Mesodermal cell (in vitro differentiated cells): ENCODE data around the gene CREB1. TPM values are rescaled to one million over a fixed set of nuclear protein-coding genes. Genes with fewer than 3 reads are reported as not detected.

Source experiments
- H3K27ac ChIP-seq: 2 replicates; pipeline ENCODE4 v1.7.0; 2013; ENCODE audit warnings: mild to moderate bottlenecking, low read depth, low read length, moderate library complexity; ENCODE audit not compliant: severe bottlenecking
- H3K36me3 ChIP-seq: 2 replicates; pipeline ENCODE4 v1.7.1; 2013; ENCODE audit warnings: mild to moderate bottlenecking, low read length, moderate library complexity; ENCODE audit not compliant: control insufficient read depth, insufficient read depth
- H3K4me1 ChIP-seq: one replicate; pipeline ENCODE4 v1.7.1; 2013; ENCODE audit warnings: mild to moderate bottlenecking, low read length; ENCODE audit not compliant: insufficient read depth, control insufficient read depth, poor library complexity, severe bottlenecking
- H3K4me3 ChIP-seq: 2 replicates; pipeline ENCODE4 v1.7.0; 2013; ENCODE audit warnings: low read length, control low read depth, mild to moderate bottlenecking; ENCODE audit not compliant: insufficient read depth, poor library complexity, severe bottlenecking; ENCODE audit errors: extremely low read depth
- H3K9me3 ChIP-seq: 2 replicates; pipeline ENCODE4 v1.7.1; 2013; ENCODE audit warnings: mild to moderate bottlenecking, low read length, moderate library complexity; ENCODE audit not compliant: control insufficient read depth
- WGBS, 2 experiments: methylation state at CpG; one replicate each; pipeline ENCODE4 v1.1.5; 2013; ENCODE audit warnings: missing lambda C conversion rate in 2 of 2; ENCODE audit not compliant: insufficient coverage in 2 of 2; 5-methylcytosine and 5-hydroxymethylcytosine counted together
- polyA plus RNA-seq, 2 experiments: library from polyadenylated mRNA; stranded (reverse); fragments of 50-300 nt; gene quantifications; one replicate each; pipeline ENCODE4 v1.2.3, GENCODE V29; 2013

CREB1 gene
- polyA plus RNA-seq (2013, experiment 1 of 2) = 53.2 TPM
- polyA plus RNA-seq (2013, experiment 2 of 2) = 51.2 TPM

DNA sequence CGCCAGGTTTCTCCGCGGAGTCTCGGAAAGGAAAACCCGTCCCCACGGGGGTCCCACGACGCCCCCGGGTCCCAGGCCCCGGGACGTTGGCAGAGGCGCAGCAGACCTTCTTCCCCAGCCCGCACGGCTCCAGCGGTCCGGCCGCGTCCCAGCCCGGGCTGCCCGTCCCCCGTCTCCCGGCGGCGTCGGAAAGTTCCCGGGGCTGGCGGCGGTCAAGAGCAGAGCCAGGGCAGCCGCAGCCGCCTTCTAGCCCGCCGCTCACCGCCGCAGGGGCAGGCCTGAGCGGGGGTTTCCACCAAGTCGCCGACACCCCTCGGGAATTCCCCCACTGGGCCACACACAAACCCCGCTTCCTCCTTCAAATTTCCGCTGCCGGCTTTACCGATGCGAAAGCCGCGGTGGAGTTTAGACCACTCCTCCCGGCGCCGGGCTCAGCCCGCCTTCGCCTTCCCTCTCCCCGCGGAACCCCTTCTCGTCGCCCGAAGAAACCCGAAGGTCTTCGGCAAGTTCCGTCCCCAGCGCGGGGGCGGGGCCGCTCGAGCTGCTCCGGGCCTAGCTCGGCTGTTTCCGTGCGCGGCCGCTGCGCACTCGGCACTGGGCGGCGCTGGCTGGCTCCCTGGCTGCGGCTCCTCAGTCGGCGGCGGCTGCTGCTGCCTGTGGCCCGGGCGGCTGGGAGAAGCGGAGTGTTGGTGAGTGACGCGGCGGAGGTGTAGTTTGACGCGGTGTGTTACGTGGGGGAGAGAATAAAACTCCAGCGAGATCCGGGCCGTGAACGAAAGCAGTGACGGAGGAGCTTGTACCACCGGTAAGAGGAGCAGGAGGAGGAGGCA is at the start of gene CREB1:
CREB1 (plus strand) TSS at position 633 of the 830 bp plus-strand sequence. CDS start 25,674 bp downstream, outside the sequence.
- H3K27ac ChIP-seq = peak within 1 kb of the TSS; percentile 99
- H3K9me3 ChIP-seq = no peaks in the 10 kb centered on the region
- WGBS, 2 experiments = 0% methylated on average over 56 to 73 of the region's 92 CpGs
- H3K4me1 ChIP-seq = peaks cover 14% of the 10 kb centered on the region
- peak within 1 kb of the TSS; percentile 74 for H3K4me3 ChIP-seq
- H3K36me3 ChIP-seq = peaks cover 20% of the 10 kb centered on the region

DNA sequence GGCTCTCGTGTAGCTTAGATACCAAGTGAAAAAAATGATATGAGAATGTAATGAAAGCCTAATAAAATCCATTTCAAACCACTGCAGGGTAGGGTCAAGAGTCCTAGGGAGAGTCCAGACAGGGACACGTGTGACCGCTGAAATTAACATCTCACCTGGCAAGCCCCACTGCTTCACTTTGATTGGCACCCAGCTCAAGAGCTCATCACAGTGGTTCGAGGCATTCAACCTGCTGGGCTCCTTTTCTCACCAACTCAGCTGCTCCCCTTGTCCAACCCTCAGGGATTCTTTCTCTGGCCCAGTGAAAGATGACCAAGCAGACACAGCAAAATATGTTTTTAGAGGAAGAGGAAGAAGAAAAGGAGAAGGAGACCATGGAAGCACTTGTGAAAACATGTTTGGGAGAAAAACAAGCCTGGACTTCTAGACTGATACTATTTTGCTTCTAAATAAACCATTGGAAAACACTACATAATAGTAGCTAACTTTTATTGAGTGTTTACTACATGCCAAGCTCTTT is 49.2 kb upstream of the CREB1 start:
- Histone ChIP-seq H3K27ac (no peak overlapping the region), H3K4me1 (peaks cover 31% of the 10 kb centered on the region), H3K4me3 (no peak overlapping the region), H3K36me3 (no peaks in the 10 kb centered on the region), H3K9me3 (no peaks in the 10 kb centered on the region)
- WGBS, 2 experiments = 92 to 100% methylated on average over 2 to 3 of the region's 4 CpGs

DNA sequence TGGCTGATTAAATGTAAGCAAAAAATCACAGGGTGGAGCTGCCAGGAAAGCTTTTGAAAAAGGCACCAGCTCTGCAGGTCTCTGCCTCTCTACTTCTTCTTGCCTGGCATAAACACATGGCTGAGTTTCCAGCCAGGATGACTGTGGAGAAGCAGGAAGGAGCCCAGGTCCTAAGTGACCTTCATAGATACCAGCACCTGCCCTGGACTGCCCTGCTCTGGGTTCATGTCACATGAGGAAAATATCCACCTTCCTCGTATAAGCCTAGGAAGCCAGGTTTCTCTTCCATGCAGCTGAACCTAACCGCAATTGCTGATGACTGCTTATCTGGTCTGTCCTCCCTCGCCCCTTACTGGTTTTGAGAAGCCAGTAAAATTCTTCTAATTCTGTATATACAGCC is 47.8 kb upstream of the CREB1 start:
- peaks cover 31% of the 10 kb centered on the region for H3K4me1 ChIP-seq
- H3K9me3 ChIP-seq = no peaks in the 10 kb centered on the region
- no peaks in the 10 kb centered on the region for H3K36me3 ChIP-seq
- 83% methylated on average over 1 to 3 of the region's 3 CpGs for WGBS, 2 experiments
- no peak overlapping the region for H3K27ac ChIP-seq
- no peak overlapping the region for H3K4me3 ChIP-seq

DNA sequence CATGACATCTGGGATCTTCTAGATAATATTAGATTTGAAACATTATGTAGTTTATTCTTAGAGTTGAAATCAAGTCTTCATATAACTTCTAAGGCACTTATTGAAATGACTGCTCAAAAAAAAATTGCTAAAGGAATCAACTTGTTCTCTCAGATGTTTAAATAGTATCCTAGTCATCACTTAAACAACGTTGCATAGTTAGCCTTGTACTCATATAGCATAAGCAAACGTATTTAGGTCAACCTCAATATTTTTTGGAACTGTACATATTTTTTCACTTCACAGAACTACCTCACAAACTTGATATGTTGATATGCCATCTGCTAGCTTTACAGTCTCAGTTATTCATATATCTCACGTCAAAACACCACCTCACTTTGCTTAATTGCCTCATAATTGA is 47.1 kb upstream of the CREB1 start:
- no peaks in the 10 kb centered on the region for H3K9me3 ChIP-seq
- no peaks in the 10 kb centered on the region for H3K36me3 ChIP-seq
- no peak overlapping the region for H3K27ac ChIP-seq
- 91 to 93% methylated on average over 2 of the region's 3 CpGs for WGBS, 2 experiments
- H3K4me3 ChIP-seq = no peak overlapping the region
- peaks cover 35% of the 10 kb centered on the region for H3K4me1 ChIP-seq

DNA sequence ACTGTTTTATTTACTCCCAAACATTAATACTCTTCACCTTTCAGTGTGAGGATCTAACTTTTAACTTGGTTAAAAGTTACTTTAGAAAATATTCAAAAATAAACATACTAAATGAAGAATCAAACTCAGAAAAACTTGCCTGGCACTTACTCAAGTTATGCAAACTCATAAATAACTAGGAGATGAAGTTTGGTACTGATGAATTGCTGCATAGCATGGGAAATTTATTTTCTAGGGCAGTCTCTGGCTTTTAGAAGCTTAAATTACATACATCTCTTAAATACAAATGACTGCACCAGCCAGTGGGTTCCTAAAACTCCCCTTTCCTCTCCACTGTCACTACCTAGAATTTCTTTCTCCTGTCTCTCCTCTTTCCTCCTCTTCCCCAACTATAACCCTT is 46.7 kb upstream of the CREB1 start:
- Histone ChIP-seq H3K9me3 (no peaks in the 10 kb centered on the region), H3K4me3 (no peak overlapping the region), H3K4me1 (peaks cover 35% of the 10 kb centered on the region), H3K36me3 (no peaks in the 10 kb centered on the region), H3K27ac (no peak overlapping the region)

DNA sequence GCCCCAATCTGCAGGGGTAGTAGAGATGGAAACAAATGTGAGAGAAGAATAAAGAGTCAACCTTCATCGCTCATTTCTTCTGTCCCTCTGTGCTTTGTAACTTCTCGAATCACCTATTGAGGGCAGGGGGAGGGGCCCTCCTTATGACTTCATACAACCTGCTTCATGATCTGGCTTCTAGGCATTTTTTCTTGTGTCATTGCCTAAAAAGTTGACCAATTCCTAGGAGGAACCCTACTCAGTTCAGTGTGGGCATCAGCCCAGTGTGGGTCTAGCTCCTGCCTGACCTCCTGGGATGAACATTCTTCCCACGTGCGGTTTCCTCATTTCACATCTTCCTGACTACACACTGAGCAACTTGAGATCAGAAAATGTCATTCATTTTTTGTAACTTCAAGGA is 46.3 kb upstream of the CREB1 start:
- no peak overlapping the region for H3K4me3 ChIP-seq
- H3K4me1 ChIP-seq = peaks cover 36% of the 10 kb centered on the region
- H3K27ac ChIP-seq = no peak overlapping the region
- no peaks in the 10 kb centered on the region for H3K9me3 ChIP-seq
- 92 to 100% methylated on average over 2 to 4 of the region's 4 CpGs for WGBS, 2 experiments
- H3K36me3 ChIP-seq = no peaks in the 10 kb centered on the region

DNA sequence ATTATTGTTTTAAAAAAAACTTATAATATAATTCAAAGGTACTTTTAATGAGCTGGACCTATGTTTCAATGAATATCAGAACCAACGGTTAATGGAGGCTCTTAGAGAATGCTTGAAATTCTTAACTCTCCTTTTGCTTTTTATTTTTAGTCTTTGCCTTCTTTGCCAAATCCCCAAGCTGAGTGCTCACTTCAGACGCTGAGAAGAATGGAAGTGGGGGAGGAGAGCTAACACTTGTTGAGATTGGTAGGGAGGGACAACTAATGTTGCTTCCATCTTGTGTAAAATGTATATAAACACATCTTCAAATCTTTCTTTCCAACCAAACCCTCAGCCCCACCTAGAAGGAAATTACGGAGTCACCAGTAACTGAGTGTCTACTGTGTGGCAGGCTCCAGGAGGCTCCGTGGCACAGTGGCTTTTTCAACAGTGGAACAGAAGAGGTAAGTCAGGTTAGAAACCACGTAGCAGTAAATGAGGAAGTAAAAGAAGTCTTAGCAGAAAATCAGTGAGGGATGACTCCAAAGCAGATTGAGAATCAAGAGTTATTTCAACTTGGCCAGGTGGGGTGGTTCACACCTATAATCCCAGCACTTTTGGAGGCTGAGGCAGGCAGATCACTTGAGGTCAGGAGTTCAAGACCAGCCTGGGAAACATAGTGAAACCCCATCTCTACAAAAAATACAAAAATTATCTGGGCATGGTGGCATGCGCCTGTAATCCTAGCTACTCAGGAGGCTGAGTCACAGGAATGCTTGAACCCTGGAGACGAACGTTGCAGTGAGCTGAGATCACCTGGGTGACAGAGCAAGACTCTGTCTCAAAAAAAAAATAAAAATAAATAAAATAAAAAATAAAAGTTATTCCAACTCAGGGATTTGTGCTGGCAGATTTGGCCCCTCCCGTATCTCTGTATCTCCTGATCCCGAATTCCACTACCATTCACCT is 45.0 kb upstream of the CREB1 start:
- H3K4me3 ChIP-seq = no peak overlapping the region
- H3K9me3 ChIP-seq = no peaks in the 10 kb centered on the region
- H3K27ac ChIP-seq = no peak overlapping the region
- H3K4me1 ChIP-seq = peaks cover 32% of the 10 kb centered on the region
- 96 to 100% methylated on average over 3 to 8 of the region's 10 CpGs for WGBS, 2 experiments
- H3K36me3 ChIP-seq = no peaks in the 10 kb centered on the region

DNA sequence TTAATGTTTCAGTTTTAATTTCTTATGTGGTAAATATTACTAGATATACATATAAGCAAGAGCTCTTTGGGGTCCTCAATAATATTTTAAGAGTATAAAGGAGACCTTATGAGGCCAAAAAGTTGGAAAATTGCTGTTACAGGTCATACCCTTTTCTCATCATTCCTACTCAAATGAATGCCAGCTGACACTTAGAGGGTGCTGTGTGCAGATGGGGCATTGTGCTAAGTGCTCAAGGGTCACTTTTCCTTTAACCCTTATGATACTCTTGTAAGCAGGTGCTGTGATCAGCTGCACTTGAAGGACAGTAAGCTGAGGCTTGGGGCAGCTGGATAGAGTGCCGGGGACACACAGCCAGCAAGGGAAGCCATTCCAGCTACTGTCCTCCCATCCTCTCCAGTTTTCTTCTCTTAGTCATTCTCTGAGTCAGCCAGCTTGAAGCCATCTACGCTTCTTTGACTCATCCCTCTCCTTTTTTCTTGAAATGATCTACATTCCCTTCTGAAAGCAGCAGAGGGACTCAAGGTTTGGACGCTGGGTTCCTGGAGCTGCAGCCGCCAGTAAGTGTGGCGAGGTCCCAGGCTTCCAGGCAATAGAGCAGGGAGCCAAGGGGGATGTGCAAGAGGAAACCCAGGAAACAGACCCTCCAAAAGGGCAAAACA is 42.0 kb upstream of the CREB1 start:
- peak overlapping the region; percentile 57 for H3K27ac ChIP-seq
- H3K4me1 ChIP-seq = peaks cover 23% of the 10 kb centered on the region
- H3K36me3 ChIP-seq = no peaks in the 10 kb centered on the region
- 46 to 60% methylated on average over 2 to 5 of the region's 5 CpGs for WGBS, 2 experiments
- H3K9me3 ChIP-seq = no peaks in the 10 kb centered on the region
- H3K4me3 ChIP-seq = no peak overlapping the region

DNA sequence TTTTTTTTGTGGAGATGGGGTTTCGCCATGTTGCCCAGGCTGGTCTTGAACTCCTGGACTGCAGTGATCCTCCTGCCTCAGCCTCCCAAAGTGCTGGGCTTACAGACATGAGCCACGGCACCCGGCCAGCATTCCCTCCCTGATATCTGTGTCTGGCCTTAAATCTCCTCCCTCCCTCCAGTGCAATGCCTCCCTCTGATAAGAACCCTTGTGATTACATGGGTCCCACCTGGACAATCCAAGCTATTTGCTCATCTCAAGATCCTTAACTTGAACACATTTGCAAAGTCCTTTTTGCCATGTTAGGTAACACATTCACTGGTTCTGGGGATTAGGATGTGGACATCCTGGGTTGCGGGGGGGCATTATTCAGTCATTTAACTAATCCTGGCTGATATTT is 40.5 kb upstream of the CREB1 start:
- Histone ChIP-seq H3K36me3 (no peaks in the 10 kb centered on the region), H3K9me3 (no peaks in the 10 kb centered on the region), H3K27ac (no peak overlapping the region), H3K4me3 (no peak overlapping the region), H3K4me1 (peaks cover 18% of the 10 kb centered on the region)
- 92 to 100% methylated on average over 2 of the region's 4 CpGs for WGBS, 2 experiments

DNA sequence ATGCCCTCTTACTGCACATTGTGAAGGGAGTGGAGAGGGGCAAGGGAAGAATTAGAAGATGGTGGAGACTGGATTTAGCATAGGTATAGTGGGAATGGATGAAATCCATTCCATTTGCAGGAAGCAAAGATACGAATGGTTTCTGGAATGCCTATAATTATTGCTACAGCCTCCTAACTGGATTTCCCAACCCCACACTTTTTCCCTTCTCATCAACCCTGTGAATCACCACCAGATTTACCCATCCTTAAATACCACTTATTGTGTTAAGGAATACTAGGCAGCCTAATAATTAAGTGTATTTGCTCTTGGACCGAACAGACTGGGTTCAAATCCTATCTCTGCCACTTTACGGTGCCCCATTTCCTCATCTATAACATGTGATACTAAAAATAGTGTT is 39.3 kb upstream of the CREB1 start:
- Histone ChIP-seq H3K27ac (no peak overlapping the region), H3K36me3 (no peaks in the 10 kb centered on the region), H3K4me1 (peaks cover 18% of the 10 kb centered on the region), H3K4me3 (no peak overlapping the region), H3K9me3 (no peaks in the 10 kb centered on the region)
- no CpG with 5 or more reads among the region's 3 CpGs for WGBS, 2 experiments
